NCI-H82 treated with DMSO at 0.1 percent for 48 hours (cell line): ENCODE data around the gene DGKB.

Experiments
- DNase-seq: peaks from one replicate; lab custom pipeline; 2025; ENCODE audit not compliant: unreplicated experiment; lab: John Stamatoyannopoulos, UW

The DGKB gene

DNA sequence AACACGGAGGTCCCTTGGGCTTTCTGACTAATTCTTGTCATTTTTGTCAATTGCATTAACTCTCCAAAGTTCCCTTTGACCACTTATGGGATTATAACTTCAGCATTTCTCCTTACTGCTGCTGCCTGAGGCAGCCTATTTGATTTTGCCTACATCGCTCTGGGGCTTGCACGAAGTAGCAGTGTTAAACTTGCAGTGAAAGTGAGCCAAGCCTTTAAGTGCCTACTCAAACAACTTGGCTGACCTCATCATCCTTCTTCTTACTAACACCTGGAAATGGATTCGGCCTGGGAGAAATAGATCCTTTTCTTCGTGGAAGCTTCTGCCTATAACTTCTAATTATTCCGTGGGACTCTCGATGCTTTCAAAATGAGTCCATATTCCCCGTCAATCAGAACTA is 76.6 kb downstream of the DGKB start:
- no peak for DNase-seq

DNA sequence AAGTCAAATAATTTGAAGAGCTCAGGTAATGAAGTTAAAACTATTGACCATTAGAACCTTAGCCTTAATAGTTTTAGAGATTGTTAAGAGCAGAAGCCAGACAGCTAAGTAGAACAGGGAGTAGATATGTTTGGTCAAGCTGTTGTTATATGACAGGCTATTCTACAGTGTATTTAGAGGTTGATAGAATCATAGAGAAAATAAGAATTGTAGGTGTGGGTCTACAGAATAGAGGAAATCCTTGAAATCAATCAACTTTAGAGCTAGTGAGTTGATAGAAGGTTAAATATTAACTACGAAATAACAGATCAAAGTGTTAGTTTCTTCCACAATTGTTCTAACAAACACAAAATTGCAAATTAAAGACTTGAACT is 80.1 kb downstream of the DGKB start:
- DNase-seq = no peak

DNA sequence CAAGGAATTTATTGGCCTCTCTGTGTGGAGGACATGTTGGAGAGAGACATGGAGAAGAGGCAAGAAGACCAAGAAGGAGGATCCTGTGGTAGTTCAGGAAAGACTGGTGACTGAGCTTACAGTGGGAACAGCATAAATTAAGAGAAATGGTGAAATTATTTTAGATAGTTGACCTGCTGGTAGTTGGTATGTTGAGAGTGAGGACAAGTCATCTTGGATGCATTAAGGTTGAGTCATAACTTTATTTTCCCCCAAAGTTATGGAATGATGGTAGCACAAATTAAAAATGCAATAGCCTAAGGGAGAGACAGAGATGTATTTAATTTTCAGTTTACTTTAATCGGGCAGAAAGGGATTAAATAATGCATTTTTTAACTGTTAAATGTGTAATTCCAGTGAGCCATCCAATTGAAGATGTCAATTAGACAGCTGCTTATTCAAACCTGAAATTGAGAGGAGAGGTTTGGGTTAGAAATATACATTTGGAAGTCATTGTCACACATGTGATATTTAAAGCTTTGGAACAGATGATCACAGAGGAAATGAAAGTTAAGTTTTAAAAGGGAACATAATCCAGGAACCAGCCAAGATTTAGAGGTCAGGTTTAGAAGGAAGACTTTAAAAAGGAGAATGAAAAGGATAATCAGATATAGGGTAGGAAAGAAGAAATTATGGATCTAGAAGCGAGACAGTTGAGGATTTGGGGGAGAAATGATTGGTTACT is 80.6 kb downstream of the DGKB start:
- DNase-seq = no peak

DNA sequence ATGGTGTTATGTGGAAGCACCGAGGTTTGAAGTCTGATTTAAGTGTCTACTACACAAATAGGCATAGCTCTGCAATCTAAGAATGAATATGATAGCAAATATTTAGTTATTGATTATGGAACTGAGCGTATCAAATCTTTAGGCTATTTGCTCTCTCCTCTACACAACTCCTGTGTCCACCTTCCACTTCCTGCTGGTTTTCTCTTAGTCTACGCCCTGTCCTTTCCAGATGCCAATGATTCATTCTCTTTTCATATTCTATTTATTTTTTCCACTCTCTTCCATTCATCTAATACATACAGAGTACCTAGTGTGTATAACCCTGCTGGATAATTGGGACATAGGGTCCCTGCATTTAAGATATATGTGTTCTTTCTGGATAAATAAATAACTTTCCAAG is 83.7 kb downstream of the DGKB start:
- DNase-seq = no peak

DNA sequence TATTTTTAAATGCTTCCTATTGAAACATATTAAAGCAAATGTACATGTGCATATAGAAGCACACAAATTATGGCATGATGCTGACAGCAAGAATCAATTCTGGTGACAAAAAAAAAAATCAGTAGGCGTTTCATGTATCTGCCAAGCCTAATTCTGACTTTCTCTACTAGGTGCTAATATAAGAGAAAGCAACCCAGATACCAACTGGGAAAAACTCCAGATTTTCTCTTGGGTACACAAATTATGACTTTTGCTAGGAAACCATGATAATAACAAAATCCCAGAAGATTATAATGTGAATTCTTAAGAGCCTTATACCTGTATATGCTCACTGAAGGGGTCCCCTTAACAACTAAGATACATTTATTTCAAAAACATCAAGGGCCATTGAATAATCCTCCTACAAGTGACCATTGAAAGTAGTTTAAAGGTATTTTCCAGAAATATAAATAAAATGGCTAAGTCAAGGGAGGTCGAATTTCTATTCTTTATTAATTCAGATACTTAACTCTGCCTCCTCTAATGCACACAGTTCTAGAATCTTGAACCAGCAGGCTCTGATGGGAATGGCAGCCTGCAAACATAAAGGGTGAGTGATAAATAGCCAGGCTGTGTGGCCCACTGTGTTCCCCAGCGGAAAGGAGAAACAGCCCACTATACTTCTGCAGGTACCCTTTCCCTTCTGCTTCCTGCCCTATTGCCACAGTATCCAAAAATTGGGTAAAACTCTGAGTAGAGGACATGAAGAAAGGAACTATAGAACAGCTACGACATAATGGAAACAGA is 84.5 kb downstream of the DGKB start:
- DNase-seq = no peak

DNA sequence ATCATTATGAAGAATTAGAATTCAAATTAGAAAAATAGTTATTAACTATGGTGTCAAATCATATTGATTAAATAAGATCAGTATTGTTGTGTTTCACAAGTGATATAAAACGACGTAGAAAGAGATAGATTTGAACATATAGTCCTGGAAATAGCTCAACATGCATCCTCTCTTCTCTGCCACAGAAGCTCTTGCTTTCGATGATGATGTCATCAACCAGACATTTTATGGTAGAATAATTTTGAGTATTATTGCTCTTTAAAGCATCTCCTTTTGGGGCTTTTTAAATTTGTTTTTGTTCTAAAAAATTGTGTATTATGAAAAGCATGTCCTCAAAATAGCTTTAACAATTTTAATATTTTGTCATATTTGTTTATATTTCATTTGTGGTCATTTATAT is 95.0 kb downstream of the DGKB start:
- DNase-seq = no peak

DNA sequence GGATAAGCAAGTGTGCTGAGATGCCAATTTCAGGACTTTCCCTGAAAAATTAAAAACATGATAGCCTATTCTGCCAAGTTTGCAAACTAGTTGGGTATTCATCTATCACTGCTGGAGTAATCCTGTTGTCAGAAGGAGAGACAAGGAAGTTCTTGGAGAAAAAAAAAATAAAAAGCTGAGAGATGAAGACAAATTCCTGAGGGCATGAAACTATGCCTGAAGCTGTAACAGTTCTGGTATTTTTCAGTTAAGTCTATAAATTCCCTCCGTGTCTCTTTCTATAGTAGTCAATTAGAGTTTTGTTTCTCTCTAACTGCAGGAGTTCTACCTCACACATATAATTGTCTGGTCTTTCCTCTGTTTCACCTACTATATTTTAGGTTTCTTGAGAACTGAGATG is 95.7 kb downstream of the DGKB start:
- no peak for DNase-seq

DNA sequence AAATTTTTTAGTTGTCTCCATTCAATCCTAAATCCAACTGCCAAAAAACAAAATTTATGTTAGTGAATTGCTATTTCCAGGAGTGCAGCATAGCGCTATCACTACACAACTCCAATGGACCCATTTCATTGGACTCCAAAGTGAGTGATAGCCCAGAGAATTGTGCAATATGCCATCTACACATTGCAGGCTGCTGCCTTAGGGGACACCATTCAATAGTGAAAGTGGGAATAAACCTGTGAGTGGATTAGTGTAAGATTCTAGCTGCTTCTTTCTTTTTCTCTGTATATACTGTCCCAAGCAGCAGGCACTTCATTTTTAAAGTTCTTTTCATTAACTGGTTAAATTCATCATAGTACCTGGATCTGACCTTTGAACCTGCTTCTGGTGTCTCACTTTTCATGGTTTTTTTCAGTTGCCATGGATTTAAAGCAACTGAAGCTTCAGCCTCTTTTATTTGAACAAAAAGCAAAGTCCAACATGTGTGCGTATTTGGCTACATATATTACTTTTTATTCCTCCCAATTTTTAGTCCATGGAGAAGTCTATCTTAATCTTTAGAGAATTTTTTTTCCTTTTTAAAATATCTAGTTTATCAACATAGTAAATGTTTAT is 97.3 kb downstream of the DGKB start:
- no peak for DNase-seq

DNA sequence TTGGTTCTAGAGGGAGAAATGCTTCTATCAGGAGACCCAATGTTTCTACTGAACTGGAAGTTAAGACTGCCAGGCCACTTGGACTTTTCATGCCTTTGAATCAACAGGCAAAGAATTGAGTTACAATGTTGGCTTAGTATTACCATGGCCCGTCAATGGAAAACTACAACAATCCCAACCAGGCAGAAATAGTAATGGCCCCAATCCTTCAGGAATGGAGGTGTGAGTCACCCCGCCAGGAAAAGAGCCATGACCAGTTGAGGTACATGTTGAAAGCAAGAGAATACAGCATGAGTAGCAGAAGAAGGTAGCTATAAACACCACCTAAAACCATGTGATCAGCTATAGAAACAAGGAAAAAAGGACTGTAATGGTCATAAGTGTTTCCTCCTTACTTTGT is 101.9 kb downstream of the DGKB start:
- no peak for DNase-seq

DNA sequence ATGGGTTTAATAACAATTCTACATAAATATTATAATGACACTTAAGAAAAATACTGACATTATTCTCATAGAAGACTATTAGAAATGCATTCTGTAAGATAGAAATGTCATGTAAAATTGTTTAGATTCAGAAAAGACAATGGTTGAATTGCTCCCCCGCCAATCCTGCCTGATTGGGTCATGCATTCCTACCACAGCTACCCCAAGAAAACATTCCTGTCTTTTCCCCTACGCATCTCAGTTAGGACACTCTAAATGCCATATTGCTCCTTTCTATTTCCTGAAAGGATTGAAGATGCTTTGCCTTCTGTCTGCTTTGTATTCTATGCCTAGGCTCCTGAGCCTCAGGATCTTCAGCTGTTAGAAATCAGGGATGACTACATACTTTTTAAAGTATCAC is 109.4 kb downstream of the DGKB start:
- DNase-seq = no peak

DNA sequence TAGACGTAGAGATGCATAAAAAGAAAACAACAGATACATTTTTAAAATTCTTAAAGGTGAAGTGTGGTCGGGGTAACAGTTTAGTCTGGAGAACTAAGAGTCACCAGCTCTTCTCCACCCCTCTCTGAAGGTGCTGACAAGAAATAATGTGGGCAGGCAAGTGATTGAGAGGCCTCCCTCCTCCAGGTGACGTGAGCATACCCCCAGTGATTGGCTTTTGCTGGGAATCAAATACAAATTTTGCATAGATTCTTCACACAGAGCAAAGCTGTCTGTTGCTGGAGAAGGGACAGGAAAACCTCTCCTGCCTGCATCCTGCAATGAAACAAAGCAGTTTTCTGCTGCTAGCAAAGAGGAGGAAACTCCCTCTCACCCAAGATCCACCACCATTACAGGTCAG is 115.0 kb downstream of the DGKB start:
- no peak for DNase-seq

DNA sequence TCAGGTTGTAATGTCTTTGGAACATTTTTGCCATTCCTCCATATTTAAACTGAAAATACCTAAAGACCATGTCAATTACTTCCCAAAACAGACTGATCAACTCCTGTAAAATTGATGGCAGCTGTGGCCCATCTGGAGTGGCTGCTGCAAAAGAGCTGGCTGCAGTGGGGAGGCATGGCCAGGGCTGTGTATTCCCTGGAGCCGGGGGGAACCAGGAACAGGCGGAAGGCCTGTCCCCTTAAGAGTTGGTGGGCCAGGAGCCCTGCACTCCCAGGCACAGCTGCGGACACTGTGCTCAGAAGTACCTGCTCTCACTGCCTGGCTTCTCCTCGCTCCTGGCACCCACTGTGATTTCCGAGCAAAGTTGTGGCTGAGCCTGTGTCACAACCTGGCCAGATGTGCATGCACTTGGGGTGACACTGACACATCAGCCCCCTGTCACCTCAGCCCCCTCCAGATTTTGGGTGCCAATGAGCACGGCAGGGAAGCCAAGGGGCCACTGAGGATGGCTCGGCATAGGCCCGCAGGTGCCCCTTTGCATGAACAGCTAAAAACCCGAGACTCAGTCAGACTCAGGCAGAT is 116.1 kb downstream of the DGKB start:
- DNase-seq = no peak

DNA sequence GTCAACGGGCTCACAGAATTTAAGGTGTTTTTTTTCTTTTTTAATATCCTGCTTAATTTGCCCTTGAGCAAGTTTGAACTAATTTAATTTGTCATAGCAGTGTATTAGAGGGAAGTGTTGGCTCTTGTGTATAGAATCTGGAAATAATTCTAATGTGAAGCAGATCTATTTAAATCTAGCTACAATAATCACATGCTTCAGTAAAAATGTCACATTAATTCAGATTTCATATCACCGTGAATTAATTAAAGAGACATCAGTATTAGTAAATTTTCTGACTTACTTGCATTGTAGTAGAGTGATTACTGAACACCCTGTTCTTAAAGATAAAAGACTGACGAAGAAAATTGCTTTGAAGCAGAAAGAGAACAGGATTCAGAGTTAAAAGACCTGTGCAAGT is 124.7 kb downstream of the DGKB start:
- no peak for DNase-seq

DNA sequence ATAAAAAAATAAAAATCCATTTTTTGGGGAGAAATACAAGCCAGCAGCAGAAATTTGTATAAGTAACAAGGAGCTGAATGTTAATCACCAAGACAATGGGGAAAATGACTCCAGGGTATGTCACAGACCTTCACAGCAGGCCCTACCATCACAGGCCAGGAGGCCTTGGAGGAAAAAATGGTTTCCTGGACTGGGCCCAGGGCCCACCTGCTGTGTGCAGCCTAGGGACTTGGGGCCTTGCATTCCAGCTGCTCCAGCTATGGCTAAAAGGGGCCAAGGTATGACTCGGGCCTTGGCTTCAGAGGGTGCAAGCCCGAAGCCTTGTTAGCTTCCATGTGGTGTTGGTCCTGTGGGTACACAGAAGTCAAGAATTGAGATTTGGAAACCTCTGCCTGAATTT is 126.3 kb downstream of the DGKB start:
- DNase-seq = no peak

DNA sequence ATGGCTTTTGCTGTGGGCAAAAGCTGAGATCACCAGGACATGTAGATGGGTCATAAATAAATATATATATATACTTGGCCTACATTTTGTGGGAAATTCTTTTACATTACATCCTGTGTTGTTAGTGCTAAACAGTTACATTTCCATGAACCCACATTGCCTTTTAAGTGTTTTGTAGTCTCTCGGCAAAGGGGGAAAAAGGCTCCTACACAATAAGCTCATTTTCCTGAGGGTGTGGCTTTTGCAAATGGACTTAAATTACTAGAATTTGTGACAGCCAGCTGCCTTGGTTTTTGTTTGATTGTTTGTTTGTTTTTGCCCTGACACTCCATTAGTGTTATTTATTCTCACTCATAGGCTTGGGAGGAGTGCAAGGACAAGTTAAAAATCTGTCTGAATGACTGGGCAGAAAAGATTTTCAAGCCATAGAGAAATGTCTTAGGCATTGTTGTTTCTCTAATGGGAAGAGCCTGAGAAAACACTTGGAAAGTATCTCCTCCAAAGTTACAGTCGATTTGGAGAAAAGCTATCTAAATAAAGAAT is 128.8 kb downstream of the DGKB start:
- no peak for DNase-seq

DNA sequence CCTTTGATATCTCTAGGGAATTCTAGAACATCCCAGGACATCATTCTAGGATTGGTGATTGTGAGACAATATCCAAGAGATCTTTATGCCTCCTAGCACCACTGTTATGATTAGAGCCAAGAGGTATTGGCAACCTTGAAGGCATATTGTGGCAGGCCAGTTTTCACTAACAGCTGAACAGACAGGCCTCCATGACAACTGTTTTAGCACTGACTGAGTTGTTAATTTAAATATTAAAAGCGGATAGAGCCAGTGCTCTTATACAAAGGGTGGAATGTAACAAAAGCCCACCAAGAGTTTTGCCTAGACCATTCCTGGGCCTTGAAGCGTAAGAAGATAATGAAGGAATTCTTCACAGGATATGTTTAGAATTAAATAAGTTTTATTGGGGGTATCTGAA is 131.9 kb downstream of the DGKB start:
- DNase-seq = no peak

DNA sequence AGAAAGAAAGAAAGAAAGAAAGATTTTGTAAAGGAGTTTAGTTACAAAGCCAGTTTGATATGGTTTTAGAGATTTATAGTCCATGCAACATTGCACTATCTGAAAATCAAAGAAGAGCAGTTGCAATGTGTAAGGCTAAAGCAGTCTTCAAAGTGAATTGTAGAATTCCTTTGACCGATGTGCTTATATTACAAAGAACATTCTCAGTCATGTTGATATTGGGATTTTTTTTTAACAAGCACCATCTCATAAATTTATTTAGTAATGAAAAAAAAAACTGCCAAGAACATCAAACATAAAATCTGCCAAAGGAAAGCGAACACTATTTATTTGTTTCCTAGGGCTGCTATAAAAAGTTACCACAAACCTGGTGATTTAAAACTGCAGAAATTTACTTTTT is 133.3 kb downstream of the DGKB start:
- DNase-seq = no peak

DNA sequence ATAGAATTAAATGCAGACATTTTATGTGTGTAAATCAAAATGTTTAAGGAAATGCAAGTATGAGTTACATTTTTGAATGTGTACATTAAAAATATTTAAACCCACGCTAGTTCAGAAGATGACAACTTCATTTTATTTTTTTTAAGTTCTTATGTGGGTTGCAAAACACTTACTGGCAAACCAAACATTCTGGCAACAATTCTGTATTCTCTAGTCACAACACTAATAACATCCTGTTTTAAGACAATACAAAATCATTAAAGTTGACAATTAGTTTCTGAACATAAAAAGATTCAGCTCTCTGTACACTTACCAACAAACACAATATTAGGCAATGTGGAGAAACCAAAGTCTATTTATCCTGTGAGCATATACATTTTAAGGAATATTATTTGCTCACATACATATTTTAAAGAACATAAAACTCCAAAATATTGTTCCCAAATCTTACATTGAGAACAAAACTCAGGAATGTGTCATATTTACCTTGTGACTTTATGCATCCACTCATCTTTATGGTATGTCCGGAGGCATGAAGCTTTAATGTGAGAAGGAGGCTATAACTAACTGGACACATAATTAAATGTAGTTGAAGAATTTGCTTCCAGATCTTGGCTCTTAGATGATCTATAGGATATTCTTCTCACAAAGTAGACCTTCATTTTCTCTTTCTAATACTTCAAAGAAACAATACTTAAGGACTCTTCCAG is 134.7 kb downstream of the DGKB start:
- no peak for DNase-seq

DNA sequence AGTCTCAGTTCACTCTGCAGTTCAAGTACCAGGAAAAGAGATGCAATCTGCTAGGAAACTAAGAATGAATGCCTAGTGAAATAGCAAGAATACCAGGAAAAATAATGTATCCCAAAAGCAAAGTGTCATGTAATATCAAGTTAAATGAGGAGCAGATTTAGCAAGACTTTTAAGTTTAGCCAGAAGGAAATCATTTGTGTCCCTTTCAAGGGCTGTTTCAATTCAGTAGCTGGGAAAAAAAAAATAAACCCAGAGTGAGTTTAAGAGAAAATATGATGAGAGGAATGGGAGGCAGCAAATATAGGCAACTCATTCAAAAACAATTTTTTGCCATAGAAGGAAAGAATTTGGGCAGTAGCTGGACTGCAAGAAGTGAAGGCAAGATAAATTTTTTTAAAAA is 135.8 kb downstream of the DGKB start:
- DNase-seq = no peak

DNA sequence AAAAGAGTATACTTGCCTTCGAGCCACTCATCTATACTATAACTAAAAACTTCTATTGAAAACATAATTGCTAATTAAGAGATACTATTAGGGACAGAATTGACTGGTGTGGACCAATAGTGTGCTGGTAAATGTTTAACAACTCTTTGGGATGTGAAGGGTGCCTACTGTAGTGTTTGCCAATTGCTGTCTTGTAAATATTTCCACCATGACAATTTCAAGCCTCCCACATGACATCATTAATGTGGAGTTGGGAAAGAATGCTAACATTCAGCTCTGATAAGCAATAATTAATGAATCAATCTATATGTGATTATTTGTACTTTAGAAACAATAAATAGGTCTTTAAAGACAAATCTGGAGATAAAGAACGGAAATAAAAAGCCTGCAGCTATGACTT is 136.8 kb downstream of the DGKB start:
- no peak for DNase-seq

DNA sequence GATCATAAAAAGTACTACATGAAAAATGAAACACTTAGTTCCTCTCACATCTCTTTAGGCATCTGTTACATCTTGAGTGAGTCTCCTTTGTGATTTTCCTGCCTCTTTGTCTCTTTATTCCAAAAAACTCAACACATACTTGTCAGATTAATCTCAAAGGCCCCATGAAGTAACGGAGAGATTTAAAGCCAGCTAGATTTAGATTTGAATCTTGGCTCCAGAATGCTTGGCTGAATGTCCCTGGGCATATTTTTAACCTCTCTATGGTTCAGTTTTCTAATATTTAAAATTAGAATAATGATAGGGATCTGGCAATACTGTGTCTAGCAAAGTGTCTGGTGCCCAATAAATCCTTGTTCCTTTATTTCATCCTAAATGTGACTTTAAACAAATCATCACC is 140.0 kb downstream of the DGKB start:
- no peak for DNase-seq
